T-helper 2 cell treated with Interferon-gamma antibody and Interleukin-4, amounts not matched to agents 100 ng/mL and 5 ng/mL, for 36 hours (primary cell): ENCODE data around the gene ELOF1. TPM values are rescaled to one million over a fixed set of nuclear protein-coding genes. Genes with fewer than 3 reads are reported as not detected.

Experiments
- intact Hi-C: fragments of 100-400 bp; cut with micrococcal nuclease; formaldehyde crosslinking; loops from one replicate; pipeline ENCODE4 v1.15.1; 2023
- total RNA-seq: library from RNA; stranded (reverse); gene quantifications from 2 replicates; pipeline ENCODE4 v1.2.3, GENCODE V29; 2022

ELOF1 gene
- total RNA-seq, 1 donor from 2014 or later, result 58.5 TPM

- intact Hi-C loops, result no loop called here
Measured at GRCh38 chr19:11538232-11539036, 20.6 kb downstream of the ELOF1 start, which contains the start of gene CNN1. Gene CNN1, plus strand, starts transcription at chr19:11538851. Its CDS starts 77 bp downstream, at chr19:11538928.

- intact Hi-C loops, result loop anchor here (1.0 kb wide), 2 partner anchors 23 to 51 kb away; partner anchors contain the start of gene ELOF1
Measured at GRCh38 chr19:11535792-11536595, 23.0 kb downstream of the ELOF1 start.

- intact Hi-C loops, result no loop called here
Measured at GRCh38 chr19:11534948-11535347, 24.1 kb downstream of the ELOF1 start.

GRCh38 chr19:11534538-11534937 is 24.5 kb downstream of the ELOF1 start:
- intact Hi-C loops, result no loop called here

GRCh38 chr19:11530432-11530831 is 28.6 kb downstream of the ELOF1 start:
- intact Hi-C loops, result no loop called here

GRCh38 chr19:11528551-11529341 is 30.3 kb downstream of the ELOF1 start, which contains the start of gene ECSIT:
Gene ECSIT, minus strand, starts transcription at chr19:11529134. Its CDS starts 9,964 bp downstream, at chr19:11519170.
- intact Hi-C loops, result loop anchor here (1.0 to 2.0 kb wide), 3 partner anchors 23 to 46 kb away; partner anchors contain the start of genes ELOF1 and ZNF653

- intact Hi-C loops, result no loop called here
Measured at GRCh38 chr19:11519138-11519537, 39.9 kb downstream of the ELOF1 start.

- intact Hi-C loops, result no loop called here
Measured at GRCh38 chr19:11513946-11514345, 45.1 kb downstream of the ELOF1 start.

- intact Hi-C loops, result no loop called here
Measured at GRCh38 chr19:11510444-11510843, 48.6 kb downstream of the ELOF1 start.

- intact Hi-C loops, result no loop called here
Measured at GRCh38 chr19:11507370-11508078, 51.5 kb downstream of the ELOF1 start.

- intact Hi-C loops, result no loop called here
Measured at GRCh38 chr19:11506967-11507366, 52.1 kb downstream of the ELOF1 start.

- intact Hi-C loops, result no loop called here
Measured at GRCh38 chr19:11506101-11506555, 52.9 kb downstream of the ELOF1 start.

- intact Hi-C loops, result loop anchor here (1.0 to 2.0 kb wide), 6 partner anchors 23 to 124 kb away; partner anchors contain the start of genes ECSIT, ELOF1, ODAD3 and PRKCSH
Measured at GRCh38 chr19:11505504-11506100, 53.4 kb downstream of the ELOF1 start, which contains the start of gene ZNF653. Gene ZNF653, minus strand, starts transcription at chr19:11505839. Its CDS starts 53 bp downstream, at chr19:11505786.

- intact Hi-C loops, result loop anchor here (1.0 to 2.0 kb wide), 6 partner anchors 23 to 124 kb away; partner anchors contain the start of genes ECSIT, ELOF1, ODAD3 and PRKCSH
Measured at GRCh38 chr19:11505032-11505503, 54.0 kb downstream of the ELOF1 start.

GRCh38 chr19:11504502-11505031 is 54.5 kb downstream of the ELOF1 start:
- intact Hi-C loops, result loop anchor here (1.0 to 2.0 kb wide), 6 partner anchors 22 to 123 kb away; partner anchors contain the start of genes ECSIT, ELOF1, ODAD3 and PRKCSH
